GM18505 (cell line): ENCODE results near the gene SEMA4F.
A peak's percentile ranks its signal among the peaks of the same experiment; 100 is the strongest.

Experiments
- ATAC-seq: cut with Tn5 transposase; IDR thresholded peaks from one replicate; pipeline ENCODE4 v1.9.1; 2021; ENCODE audit not compliant: unreplicated experiment
- POLR2A ChIP-seq: IDR thresholded peaks from 4 replicates; pipeline ENCODE4 v1.6.1; 2011; ENCODE audit warnings: borderline replicate concordance; ENCODE audit not compliant: insufficient read depth, insufficient read length; ENCODE audit errors: extremely low read depth

The SEMA4F gene

DNA sequence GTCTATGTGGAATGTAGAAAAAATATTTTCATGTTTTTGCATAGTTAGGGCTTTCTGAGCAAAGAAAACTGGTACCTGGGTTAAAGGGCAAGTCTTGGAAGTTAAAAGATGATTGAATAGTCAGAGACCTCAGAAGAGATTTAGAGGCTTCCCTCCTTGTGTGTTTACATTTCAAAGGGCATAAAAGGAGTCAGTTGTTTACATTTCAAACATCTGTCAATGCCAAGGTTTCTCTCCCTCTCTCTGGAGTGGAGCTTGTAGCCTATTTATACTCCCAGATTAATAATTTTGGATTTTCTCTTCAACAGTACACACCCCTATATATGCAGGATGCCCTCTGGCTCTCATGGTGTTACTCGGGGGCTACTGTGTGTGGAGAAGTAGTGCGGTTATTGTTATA, 14.5 kb upstream of the SEMA4F start:
- ATAC-seq: no peak
- TF ChIP-seq POLR2A: no peak

DNA sequence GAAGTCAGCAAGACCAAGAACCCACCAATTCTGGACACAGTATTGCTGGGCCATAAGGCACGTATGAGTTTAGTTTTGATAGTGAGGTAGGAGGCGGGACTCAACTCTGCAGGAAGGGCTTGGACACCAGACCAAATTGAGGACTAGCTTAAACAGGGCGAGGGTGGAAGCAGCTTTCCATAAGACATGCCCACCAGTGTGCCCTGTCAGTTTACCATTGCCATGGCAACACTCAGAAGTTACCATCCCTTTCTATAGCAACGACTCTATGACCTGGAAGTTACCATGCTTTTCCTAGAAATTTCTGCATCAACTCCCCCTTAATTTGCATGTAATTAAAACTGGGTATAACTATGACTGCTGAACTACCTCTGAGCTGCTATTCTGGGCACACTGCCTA, 8.7 kb upstream of the SEMA4F start:
- no peak for ATAC-seq
- TF ChIP-seq POLR2A: no peak

DNA sequence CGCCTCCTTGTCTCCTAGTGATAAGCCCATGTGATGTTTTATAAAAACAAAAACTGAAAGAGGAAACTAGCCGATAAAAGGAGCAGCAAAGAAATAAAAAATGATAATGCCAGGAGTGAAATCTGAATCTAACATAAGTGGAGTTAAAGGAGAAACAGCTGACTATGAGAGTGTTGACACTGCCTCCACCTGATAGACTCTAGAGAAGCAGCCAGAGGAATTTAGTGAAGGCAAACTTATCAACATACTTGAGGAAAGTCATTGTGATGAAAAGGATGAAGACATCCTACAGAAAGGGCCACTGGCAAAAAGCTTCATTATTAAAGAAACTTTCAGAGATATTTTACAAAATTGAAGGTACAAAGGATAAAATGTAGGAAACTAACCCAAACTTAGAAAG, 7.8 kb upstream of the SEMA4F start:
- TF ChIP-seq POLR2A: no peak
- ATAC-seq: no peak

DNA sequence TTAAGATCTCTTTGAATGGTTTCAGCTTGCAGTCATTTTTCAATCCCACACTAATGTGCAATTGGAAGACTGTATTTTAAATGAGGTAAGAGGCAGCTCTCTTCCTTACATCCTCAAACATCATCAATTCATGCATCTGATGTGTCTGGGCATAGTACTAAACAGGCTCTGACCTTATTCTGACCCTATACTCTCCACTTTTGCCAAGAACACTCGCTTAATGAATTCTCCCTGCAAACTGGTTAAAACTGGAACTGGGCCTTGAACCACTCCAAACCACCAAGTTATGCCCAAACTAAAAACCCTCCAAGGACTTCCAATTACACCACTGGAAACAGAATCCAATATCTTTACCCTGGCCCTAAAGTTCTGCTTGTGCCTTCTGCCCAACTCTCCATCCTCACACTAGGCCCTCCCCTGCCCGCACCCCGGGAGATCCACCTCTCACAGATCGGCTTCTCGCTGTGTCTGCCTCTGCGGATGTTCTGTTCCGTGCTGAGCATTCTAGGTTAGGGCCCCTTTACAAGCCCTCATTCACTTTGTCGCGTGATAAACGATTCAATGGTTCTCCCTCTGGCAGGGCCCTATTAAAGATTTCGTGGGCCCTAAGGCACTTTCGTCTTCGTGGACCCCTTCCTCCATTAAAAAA, 7.1 kb upstream of the SEMA4F start:
- no peak for ATAC-seq
- no peak for TF ChIP-seq POLR2A

DNA sequence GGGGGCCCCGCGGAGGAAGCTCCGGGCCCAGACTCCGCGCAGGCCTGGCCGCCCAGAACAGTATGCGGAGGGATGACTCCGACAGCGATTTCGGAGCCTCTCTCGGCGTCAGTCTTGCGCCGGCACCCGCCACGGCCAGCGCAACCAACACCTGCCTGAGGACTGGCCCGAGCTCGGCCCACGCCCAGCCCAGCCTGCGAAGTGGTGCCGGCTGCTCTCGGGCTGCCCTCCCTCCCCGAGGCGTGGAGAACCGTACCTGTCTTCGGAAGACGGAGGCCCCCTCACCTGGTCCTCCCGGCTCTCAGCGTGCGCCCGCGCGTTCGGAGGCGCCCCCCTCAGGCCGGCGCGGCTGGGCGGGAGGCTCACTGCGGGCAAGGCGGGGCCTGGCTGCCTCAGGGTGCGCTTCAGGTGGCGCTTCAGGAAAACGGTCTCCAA, 6.0 kb upstream of the SEMA4F start, which contains the start of gene M1AP:
M1AP (minus strand) TSS at position 322 of the 435 bp plus-strand sequence. CDS start 8,055 bp downstream, outside the sequence.
- ATAC-seq: no peak
- no peak for TF ChIP-seq POLR2A

DNA sequence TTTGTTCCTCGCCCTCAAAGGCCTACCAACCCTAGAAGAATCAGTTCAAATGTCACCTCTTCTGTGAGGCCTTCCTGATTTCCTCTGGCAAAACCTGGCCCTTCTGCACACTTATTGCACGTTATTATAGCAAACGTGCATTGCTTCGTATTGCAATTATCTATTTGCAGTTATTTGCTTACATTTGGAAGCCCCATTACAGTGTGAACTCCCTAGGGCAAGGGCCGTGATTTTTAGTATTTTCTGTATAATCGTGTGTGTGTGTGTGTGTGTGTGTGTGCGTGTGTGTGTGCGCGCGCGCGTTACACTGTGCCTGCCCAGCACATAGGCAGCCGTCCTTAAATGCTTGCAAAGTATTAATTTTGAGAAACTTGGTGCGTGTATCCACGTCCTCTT, 460 bp upstream of the SEMA4F start:
- peak; percentile 14 for ATAC-seq
- TF ChIP-seq POLR2A: no peak

DNA sequence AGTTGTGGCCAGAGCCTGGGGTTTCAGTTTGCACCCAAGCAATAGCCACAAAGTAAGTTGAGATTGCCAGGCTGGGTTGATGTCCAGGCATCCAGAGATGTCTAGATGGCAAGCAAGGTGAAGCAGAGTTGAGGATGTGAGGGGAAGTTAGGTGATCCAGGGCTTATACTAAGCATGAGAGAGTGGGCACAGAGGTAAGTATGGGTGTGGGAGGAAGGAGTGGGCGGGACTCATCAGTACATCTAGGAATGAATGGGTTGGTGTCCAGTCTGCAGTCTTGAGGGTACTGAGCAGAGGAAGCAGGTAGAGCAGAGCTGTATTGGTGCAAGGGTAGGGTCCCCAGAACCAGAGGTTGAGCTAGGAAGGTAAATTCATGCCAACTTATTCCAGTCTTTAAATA, 1.5 kb downstream of the SEMA4F start:
- no peak for TF ChIP-seq POLR2A
- ATAC-seq: no peak

DNA sequence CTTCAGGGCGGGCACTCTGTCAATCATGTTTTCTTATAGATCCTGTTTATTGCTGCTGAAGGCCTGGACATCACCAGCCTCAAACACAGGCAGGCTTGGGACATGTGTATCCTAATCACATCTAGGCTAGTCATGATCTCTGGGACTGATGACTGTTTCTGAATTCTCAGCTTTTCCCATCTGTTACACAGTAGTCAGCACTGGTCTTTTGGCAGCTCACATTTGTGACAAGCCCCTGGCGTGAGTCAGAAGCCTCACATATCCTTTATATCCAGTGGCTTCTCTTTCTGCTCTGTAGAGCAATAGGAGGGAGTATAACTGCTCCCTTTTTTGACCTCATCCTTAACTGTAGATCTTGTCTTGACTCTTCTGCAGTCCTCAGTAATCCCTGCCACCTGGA, 4.5 kb downstream of the SEMA4F start:
- ATAC-seq: no peak
- no peak for TF ChIP-seq POLR2A

DNA sequence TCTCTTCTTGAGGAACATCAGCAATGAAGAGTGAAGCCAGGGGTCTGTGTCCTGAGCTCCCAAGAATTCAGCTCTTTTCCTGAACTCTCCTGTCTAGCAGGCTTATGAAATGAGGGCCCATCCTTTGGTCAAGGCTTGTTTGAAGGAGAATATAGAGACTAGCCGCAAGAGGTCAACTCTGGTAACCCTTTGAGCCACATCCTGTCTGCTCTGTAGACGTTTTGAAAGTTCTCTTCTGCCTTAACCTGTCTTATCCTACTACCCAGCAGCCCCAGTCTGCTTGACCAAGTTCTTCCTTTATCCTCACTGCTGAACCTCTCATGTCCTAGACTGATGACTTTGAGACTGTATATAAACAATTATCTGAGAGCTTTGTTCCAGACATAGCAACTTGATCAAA, 5.4 kb downstream of the SEMA4F start:
- no peak for ATAC-seq
- no peak for TF ChIP-seq POLR2A

DNA sequence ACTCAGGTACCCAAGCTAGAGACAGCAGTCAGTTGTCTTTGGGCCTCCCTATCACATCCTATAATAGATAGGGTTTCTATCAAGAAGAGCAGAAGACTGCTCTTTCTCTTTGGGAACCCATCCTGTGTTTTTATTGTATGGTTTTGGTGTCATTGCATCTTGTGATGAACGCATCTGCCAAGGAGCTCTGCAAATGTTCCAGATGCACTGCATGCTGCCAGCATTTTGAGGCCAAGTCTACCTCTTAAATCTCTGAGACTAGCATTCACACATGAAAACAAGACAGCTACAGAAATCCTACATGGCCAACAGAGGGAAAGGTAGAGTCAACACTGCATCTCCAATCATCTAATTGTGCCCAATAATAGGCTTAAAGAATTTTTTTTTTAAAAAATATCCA, 14.0 kb downstream of the SEMA4F start:
- TF ChIP-seq POLR2A: no peak
- ATAC-seq: no peak

DNA sequence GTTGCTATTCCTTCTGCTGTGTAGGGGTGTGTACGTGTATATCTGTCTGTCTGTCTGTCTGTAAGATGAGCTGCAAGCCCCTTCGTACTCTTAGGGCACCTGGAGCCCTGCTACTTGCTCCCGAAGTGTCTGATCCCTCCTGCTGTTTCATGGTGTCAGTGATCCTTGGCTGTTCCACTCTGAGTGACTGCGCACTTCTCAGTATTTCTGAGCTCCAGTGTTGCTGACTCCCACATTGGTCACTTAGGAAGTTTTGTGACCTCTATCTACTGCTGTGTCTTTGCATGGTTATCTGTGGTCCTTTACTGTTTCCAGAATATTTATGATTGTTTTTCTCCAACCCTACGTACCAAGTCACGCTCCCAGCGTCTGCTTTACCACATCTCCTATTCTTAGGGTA, 16.2 kb downstream of the SEMA4F start:
- ATAC-seq: no peak
- no peak for TF ChIP-seq POLR2A

DNA sequence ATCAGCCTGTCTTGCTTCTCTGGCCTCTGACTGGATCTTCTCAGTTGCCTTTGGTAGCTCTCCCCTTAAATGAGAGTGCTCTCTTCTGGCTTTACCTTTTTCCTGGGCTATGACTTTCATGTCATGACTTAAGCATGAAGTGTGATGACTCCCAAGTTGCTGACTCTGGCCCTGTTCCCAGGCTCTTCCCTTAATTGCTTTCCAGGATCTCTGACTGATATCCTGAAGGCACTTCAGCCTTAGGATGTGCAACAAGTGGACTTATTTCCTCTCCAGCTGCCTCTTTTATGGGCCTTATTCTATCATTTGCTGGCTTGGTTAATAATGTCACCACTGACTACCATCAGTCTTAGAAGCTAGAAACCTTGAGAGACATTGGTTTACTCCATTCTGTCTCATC, 17.4 kb downstream of the SEMA4F start:
- no peak for ATAC-seq
- no peak for TF ChIP-seq POLR2A

DNA sequence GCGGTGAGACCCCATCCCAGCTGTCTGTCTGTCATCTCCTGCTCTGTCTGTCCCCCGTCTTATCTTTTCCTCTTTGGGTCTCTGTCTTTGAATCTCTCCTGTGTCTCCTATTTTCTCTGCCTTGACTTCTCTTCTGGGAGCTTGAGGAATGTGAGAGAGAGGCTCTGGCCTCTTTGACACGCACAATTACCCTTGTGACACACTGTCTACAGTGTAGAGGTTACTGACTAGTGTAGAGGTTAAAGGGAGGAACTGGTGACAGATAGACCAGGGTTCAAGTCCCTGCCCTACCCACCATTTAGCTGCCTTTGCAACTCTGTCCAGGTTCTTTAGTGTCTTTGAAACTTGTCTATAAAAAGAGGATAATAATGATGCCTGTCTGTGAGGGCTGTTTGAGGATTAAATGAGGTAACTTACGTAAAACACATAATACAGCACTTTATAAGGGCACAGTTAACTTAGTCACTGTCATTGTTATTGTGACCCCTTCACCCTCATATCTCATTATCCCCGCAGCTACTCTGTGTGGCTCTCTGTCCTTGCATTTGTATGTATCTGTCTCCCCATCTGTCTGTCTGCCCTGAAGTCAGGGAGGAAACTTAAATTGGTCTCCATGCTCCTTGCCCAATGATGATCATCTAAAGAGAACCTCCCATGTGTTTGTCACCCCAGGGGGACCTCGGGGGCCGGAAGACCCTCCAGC, 19.9 kb downstream of the SEMA4F start:
- no peak for ATAC-seq
- no peak for TF ChIP-seq POLR2A

DNA sequence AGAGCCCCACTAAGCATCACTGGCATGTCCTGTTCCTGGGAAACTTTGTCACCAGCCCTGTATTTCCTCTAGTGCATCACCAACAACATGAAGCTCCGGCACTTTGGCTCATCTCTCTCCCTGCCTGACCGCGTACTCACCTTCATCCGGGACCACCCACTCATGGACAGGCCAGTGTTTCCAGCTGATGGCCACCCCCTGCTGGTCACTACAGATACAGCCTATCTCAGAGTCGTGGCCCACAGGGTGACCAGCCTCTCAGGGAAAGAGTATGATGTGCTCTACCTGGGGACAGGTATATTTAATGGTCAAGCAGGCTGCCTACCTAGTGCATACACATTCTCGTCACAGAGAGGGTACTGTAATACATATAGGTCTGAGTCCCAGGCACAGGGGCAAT, 21.0 kb downstream of the SEMA4F start:
- no peak for ATAC-seq
- no peak for TF ChIP-seq POLR2A
